ENCODE results near the gene IGFBPL1.

DNA sequence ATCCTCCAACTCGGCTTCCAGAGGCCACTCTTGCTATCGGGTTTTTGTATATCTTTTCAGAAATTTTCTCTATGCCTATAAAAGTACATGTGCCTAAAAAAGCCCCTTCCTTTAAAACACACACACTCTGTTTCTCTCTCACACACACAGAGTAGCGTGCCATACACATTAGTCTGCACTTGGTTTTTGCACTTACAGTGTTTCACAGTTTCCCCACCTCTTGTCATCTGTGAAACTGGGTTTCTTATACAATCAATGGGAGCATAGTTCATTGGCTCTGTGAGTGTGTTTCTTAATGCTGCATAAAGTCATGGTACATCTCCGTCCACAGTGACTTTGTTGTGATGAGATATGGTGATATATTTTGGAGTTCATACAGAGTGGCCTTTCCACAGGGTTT is 664 bp upstream of the IGFBPL1 start:
- TF ChIP-seq POLR2AphosphoS5 (IDR thresholded peaks at IDR 0.05) (no peak), POLR2A (IDR thresholded peaks at IDR 0.05) (no peak)

Data from stomach (tissue), 4 donors.